Muscle layer of duodenum (tissue), 2 donors: ENCODE data around the gene MTLN.
"Not testable (repeated sequence)": the region's sequence is repeated elsewhere in the genome, so short reads cannot be mapped to it uniquely, and the experiment has no call there.

ENCODE experiments used
- H3K27ac ChIP-seq: one replicate; pipeline ENCODE4 v1.7.0; 2013; ENCODE audit warnings: mild to moderate bottlenecking, low read length
- H3K27me3 ChIP-seq: one replicate; pipeline ENCODE4 v1.7.0; 2013; ENCODE audit warnings: low read depth, mild to moderate bottlenecking, control low read depth, low read length
- H3K36me3 ChIP-seq, 2 donors: one replicate each; pipeline ENCODE4 v1.7.0; 2013; ENCODE audit warnings: low read length in 2 of 2, control low read depth in 1 of 2, mild to moderate bottlenecking in 1 of 2; ENCODE audit not compliant: insufficient read depth in 2 of 2, control insufficient read depth in 1 of 2
- H3K4me1 ChIP-seq, 2 donors: one replicate each; pipeline ENCODE4 v1.7.0; 2013; ENCODE audit warnings: low read length in 2 of 2, mild to moderate bottlenecking in 2 of 2, control low read depth in 1 of 2, moderate library complexity in 1 of 2; ENCODE audit not compliant: insufficient read depth in 2 of 2, control insufficient read depth in 1 of 2
- H3K4me3 ChIP-seq, 2 donors: one replicate each; pipeline ENCODE4 v1.7.0; 2013; ENCODE audit warnings: low read length in 2 of 2, low read depth in 1 of 2, mild to moderate bottlenecking in 1 of 2
- H3K9me3 ChIP-seq, 2 donors: one replicate each; pipeline ENCODE4 v1.7.0; 2013; ENCODE audit warnings: low read length in 2 of 2, control low read depth in 1 of 2, mild to moderate bottlenecking in 1 of 2; ENCODE audit not compliant: control insufficient read depth in 1 of 2
- donor health status: healthy.

MTLN gene

GRCh38 chr2:110219496-110220189, 7.3 kb upstream of the MTLN start:
- no peaks in the 10 kb centered on the region for H3K27me3 ChIP-seq
- H3K9me3 ChIP-seq, result no peaks in the 10 kb centered on the region
- H3K27ac ChIP-seq, result no peak overlapping the region
- H3K36me3 ChIP-seq, result no peaks in the 10 kb centered on the region
- H3K4me1 ChIP-seq, result no peaks in the 10 kb centered on the region
- H3K4me3 ChIP-seq, result no peak overlapping the region

GRCh38 chr2:110218889-110219288, 6.5 kb upstream of the MTLN start:
- not testable (repeated sequence) for H3K4me1 ChIP-seq, H3K4me3 ChIP-seq, H3K9me3 ChIP-seq, H3K27ac ChIP-seq, H3K36me3 ChIP-seq, H3K27me3 ChIP-seq

- peaks cover 0 to 3% of the 10 kb centered on the region in 2 donors for H3K4me1 ChIP-seq
- no peaks in the 10 kb centered on the region for H3K27me3 ChIP-seq
- H3K36me3 ChIP-seq, result no peaks in the 10 kb centered on the region
- H3K9me3 ChIP-seq, result no peaks in the 10 kb centered on the region
- H3K27ac ChIP-seq, result no peak overlapping the region
- no peak overlapping the region for H3K4me3 ChIP-seq
Measured at GRCh38 chr2:110216803-110217202, 4.5 kb upstream of the MTLN start.

GRCh38 chr2:110216199-110216598, 3.9 kb upstream of the MTLN start:
- H3K27ac ChIP-seq, result no peak overlapping the region
- no peaks in the 10 kb centered on the region for H3K27me3 ChIP-seq
- no peaks in the 10 kb centered on the region for H3K36me3 ChIP-seq
- peaks cover 0 to 9% of the 10 kb centered on the region in 2 donors for H3K4me1 ChIP-seq
- H3K9me3 ChIP-seq, result no peaks in the 10 kb centered on the region
- H3K4me3 ChIP-seq, result no peak overlapping the region

GRCh38 chr2:110215566-110216158, 3.3 kb upstream of the MTLN start:
- Histone ChIP-seq H3K36me3 (no peaks in the 10 kb centered on the region), H3K4me1 (peaks cover 0 to 13% of the 10 kb centered on the region in 2 donors), H3K4me3 (no peak overlapping the region), H3K27ac (no peak overlapping the region), H3K9me3 (no peaks in the 10 kb centered on the region), H3K27me3 (no peaks in the 10 kb centered on the region)

GRCh38 chr2:110215091-110215490, 2.7 kb upstream of the MTLN start:
- no peak overlapping the region for H3K4me3 ChIP-seq
- H3K27me3 ChIP-seq, result no peaks in the 10 kb centered on the region
- no peak overlapping the region for H3K27ac ChIP-seq
- peaks cover 0 to 3% of the 10 kb centered on the region in 2 donors for H3K36me3 ChIP-seq
- H3K9me3 ChIP-seq, result no peaks in the 10 kb centered on the region
- peaks cover 0 to 13% of the 10 kb centered on the region in 2 donors for H3K4me1 ChIP-seq

GRCh38 chr2:110213522-110213921, 1.2 kb upstream of the MTLN start:
- not testable (repeated sequence) for H3K27me3 ChIP-seq, H3K4me3 ChIP-seq, H3K9me3 ChIP-seq, H3K36me3 ChIP-seq, H3K27ac ChIP-seq
- peaks cover 0 to 13% of the 10 kb centered on the region in 2 donors for H3K4me1 ChIP-seq

- Histone ChIP-seq H3K27ac (no peak overlapping the region), H3K27me3 (no peaks in the 10 kb centered on the region), H3K4me1 (peaks cover 0 to 8% of the 10 kb centered on the region in 2 donors), H3K4me3 (no peak overlapping the region), H3K36me3 (peaks cover 5 to 9% of the 10 kb centered on the region in 2 donors), H3K9me3 (no peaks in the 10 kb centered on the region)
Measured at GRCh38 chr2:110205660-110206455, 6.5 kb downstream of the MTLN start.

- no peaks in the 10 kb centered on the region for H3K9me3 ChIP-seq
- peaks cover 0 to 6% of the 10 kb centered on the region in 2 donors for H3K36me3 ChIP-seq
- H3K4me3 ChIP-seq, result peak within 1 kb of the TSS; percentile 82 to 94
- H3K4me1 ChIP-seq, result peaks cover 0 to 8% of the 10 kb centered on the region in 2 donors
- H3K27me3 ChIP-seq, result no peaks in the 10 kb centered on the region
- peak within 1 kb of the TSS; percentile 72 for H3K27ac ChIP-seq
Measured at GRCh38 chr2:110204408-110205385, 7.7 kb downstream of the MTLN start, which contains the start of gene NPHP1. NPHP1 (minus strand) TSS chr2:110205013; CDS start chr2:110204968, 45 bp downstream.

- Histone ChIP-seq H3K4me3 (no peak overlapping the region), H3K4me1 (no peaks in the 10 kb centered on the region), H3K36me3 (peaks cover 0 to 5% of the 10 kb centered on the region in 2 donors), H3K27ac (no peak overlapping the region), H3K9me3 (no peaks in the 10 kb centered on the region), H3K27me3 (no peaks in the 10 kb centered on the region)
Measured at GRCh38 chr2:110198016-110198415, 14.3 kb downstream of the MTLN start.
